22Rv1 (cell line): ENCODE measurements around the gene ZNF429.

ENCODE experiments used
- H3K27ac ChIP-seq: fragments of 450-650 bp; 2 replicates; pipeline ENCODE4 v1.5.1; 2017
- ZFX ChIP-seq: fragments of 450-650 bp; IDR thresholded peaks from 2 replicates; pipeline ENCODE4 v1.6.1; 2017; ENCODE audit warnings: antibody characterized with exemption, borderline replicate concordance
- TF ChIP-seq, protein P1 (sequence below): fragments of 450-650 bp; IDR thresholded peaks from 2 replicates; pipeline ENCODE4 v1.5.1; 2017; ENCODE audit warnings: mild to moderate bottlenecking

The ZNF429 gene

DNA sequence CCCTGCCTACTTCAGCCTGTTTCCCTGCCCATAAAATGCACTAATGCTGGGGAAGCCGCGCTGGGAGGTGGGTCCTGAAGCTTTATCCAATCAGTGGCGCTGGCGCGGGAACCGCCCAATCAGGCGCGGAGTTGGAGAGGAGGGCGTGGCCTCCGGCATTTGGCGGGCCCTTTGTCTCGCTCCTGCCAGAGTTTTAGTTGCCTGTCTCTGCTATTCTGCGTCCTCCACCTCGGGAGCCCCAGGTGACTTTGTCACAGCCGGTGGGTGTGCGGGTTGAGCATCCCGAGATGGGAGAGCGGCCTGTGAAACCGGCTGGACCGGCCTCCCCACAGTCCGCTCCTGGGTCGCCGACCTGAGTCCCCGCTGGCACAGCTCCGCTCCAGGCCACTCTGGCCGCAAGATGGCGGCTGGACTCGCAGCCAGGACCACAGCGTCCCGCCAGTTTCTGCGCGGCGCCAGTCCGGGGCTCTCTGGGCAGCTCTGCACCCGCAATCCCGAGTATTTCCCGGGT, 30.7 kb upstream of the ZNF429 start:
- H3K27ac ChIP-seq: peak overlapping the region; percentile 86
- TF ChIP-seq, protein P1, sequence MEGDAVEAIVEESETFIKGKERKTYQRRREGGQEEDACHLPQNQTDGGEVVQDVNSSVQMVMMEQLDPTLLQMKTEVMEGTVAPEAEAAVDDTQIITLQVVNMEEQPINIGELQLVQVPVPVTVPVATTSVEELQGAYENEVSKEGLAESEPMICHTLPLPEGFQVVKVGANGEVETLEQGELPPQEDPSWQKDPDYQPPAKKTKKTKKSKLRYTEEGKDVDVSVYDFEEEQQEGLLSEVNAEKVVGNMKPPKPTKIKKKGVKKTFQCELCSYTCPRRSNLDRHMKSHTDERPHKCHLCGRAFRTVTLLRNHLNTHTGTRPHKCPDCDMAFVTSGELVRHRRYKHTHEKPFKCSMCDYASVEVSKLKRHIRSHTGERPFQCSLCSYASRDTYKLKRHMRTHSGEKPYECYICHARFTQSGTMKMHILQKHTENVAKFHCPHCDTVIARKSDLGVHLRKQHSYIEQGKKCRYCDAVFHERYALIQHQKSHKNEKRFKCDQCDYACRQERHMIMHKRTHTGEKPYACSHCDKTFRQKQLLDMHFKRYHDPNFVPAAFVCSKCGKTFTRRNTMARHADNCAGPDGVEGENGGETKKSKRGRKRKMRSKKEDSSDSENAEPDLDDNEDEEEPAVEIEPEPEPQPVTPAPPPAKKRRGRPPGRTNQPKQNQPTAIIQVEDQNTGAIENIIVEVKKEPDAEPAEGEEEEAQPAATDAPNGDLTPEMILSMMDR: no peak; the same call in 1 of the 2 replicates
- TF ChIP-seq ZFX: no peak

DNA sequence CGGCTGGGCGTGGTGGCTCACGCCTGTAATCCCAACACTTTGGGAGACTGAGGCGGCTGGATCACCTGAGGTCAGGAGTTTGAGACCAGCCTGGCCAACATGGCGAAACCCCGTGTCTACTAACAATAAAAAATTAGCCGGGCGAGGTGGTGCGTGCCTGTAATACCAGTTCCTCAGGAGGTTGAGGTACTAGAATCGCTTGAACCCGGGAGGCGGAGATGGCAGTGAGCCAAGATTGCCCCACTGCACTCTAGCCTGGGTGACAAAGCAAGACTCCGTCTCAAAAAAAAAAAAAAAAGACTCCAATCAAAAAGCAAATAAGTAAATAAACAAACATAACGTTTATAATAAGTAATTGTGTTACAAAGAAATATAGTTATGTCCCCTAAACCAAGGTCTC, 23.0 kb upstream of the ZNF429 start:
- peak overlapping the region; percentile 57 for H3K27ac ChIP-seq

DNA sequence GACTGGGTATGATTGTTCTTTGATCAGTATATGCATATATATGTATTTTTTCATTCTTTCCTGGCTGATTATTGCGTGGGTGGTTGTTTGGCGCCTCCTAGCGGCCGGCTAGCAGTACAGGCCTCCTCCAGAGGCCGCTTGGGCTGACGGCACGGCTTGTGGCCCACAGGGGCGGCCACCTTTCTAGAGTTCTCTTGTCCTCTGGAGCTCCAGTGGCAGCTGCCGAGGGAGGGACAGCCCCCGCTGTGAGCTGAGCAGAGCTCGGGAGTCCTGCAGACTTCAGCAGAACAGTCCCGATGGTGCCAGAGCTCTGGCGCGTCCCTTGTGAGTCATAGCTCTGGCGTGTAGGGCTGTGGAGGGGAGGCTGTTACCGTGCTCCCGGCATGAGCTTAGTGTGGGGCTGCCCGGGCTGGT, 22.5 kb upstream of the ZNF429 start:
- H3K27ac ChIP-seq: peak overlapping the region; percentile 57
- TF ChIP-seq, protein P1: peak; percentile 93
- no peak for TF ChIP-seq ZFX

GRCh38 chr19:21483589-21484170, 21.7 kb upstream of the ZNF429 start:
- TF ChIP-seq, protein P1: peak; percentile 88
- TF ChIP-seq ZFX: no peak
- H3K27ac ChIP-seq: peak overlapping the region; percentile 57

DNA sequence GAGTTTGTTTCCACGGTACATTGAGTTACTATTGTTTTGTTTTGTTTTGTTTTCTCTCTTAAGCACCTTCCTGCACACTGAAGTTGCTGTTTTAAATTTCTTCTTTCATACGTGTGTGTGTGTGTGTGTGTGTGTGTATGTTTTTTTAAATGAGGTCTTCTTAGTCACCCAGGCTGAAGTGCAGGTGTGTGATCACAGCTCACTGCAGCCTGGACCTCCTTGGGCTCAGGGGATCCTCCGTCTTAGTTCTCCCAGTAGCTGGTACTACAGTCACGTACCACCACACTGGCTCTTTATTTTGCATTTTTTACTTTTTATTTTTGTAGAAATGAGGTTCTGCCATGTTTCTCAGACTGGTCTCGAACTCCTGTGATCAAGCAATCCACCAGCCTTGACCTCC, 20.8 kb upstream of the ZNF429 start:
- TF ChIP-seq, protein P1: no peak
- TF ChIP-seq ZFX: no peak

DNA sequence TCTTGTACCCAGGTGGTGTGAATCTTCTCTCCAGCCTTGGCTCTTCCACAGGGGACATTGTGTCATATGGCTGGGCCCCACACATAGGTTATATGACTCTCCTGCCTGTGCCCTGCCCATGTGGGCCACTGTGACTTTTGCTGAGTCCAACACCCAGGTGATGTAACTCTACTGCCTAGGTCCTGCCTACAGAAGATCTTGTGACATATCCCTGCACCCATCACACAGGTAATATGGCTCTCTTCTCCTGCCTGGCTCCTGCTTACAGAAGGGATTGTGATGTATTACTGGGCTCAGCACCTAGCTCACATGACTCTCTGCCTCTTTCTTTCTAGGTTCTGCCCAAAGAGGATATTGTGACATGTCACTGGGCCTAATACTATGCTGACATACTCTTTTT, 19.5 kb upstream of the ZNF429 start:
- no peak for TF ChIP-seq ZFX
- TF ChIP-seq, protein P1: no peak
- H3K27ac ChIP-seq: no peak overlapping the region

More for the DNA sequence above, 20.8 kb upstream of the ZNF429 start:
- H3K27ac ChIP-seq: no peak overlapping the region

GRCh38 chr19:21487969-21488368, 17.4 kb upstream of the ZNF429 start:
- no peak overlapping the region for H3K27ac ChIP-seq
- TF ChIP-seq ZFX: no peak
- TF ChIP-seq, protein P1: no peak

DNA sequence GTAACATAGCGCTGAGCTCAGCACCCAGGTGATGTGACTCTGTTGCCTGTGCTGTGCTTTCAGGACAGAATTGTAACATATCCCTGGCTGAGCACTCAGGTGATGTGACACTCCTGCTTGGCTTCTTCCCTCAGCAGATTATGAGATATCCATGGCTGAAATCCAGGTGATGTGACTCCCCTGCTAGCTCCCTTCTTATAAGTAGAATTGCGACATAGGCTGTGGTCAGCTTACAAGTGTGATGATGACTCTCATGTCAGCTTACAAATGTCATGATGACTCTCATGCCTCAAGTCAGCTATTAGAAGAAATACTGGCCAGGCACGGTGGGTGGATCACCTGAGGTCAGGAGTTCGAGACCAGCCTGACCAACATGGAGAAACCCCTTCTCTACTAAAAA, 14.3 kb upstream of the ZNF429 start:
- H3K27ac ChIP-seq: no peak overlapping the region
- TF ChIP-seq, protein P1: no peak
- TF ChIP-seq ZFX: no peak
